Gastrocnemius medialis (tissue), 4 donors: ENCODE data around the gene NR5A1.

Source experiments
- CTCF ChIP-seq, 5 experiments: fragments of 450-650 bp in 3 of 5; fragments of 200-600 bp in 2 of 5; sonication (generic) in 2 of 5; IDR thresholded peaks in 4 of 5; conservative IDR thresholded peaks in 1 of 5; 1 replicate in 4 of 5; 2 replicates in 1 of 5; pipeline ENCODE4 v1.5.1; 2016 to 2019; ENCODE audit warnings: antibody characterized with exemption in 5 of 5, mild to moderate bottlenecking in 3 of 5, moderate library complexity in 3 of 5
- POLR2A ChIP-seq, 2 donors: fragments of 450-650 bp; IDR thresholded peaks; one replicate each; pipeline ENCODE4 v1.6.1; 2017; ENCODE audit warnings: antibody characterized with exemption in 2 of 2, mild to moderate bottlenecking in 2 of 2, moderate library complexity in 2 of 2

GRCh38 chr9:124511891-124512805 lies 4.9 kb upstream of the NR5A1 start:
- TF ChIP-seq CTCF (IDR thresholded peaks at IDR 0.05 in 4 of 5, conservative IDR thresholded peaks at IDR 0.05 in 1 of 5) = no peak
- TF ChIP-seq POLR2A (IDR thresholded peaks at IDR 0.05) = no peak
